Measurements from ENCODE around the gene RRP36. TPM values are rescaled to one million over a fixed set of nuclear protein-coding genes. Genes with fewer than 3 reads are reported as not detected.

The RRP36 gene
- total and polyA plus RNA-seq, 4 experiments from 2014 or later: 56.5 to 77.0 (median 62.1) TPM

DNA sequence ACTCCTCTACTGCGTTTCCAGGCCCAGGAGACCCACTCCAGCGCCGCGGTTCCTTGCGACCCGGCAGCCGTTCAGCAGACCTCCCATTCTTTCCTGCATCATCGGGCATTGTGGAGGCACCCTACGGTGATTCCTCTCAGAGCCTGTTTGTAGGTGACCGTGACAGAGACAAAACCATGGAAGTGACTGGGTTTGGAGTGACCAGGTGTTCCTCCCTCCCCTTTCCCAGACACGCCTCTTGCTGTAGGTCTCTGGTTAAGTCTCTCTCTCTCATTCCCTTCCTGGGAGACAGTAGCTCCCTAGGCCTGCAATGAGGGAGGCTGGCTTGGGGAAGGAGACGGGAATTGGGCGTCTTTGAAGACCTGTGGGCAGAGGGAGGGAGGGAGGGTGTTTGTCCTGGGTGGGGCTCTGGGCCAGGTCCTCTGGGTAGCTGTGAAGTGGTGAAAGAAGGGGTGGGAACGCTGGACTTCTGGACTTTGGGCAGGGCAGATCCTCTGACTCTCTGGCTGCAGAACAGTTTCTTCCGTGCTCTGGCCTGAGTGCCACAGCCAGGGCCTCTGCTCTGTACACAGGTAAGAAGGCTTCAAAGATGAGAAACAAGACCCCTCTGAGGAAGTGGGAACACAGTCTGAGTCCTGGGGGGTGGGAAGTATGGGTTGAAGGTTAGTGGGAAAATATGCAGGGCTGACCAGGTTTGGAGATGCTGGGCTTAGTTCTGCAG, 38.8 kb downstream of the RRP36 start:
- peaks cover 27 to 50% (median 34%) of the 10 kb centered on the region in 4 donors for H3K4me1 Mint-ChIP-seq
- peak in 1 of 5 donors; percentile 41 for DNase-seq
- Histone ChIP-seq H3K4me1 (ENCODE audit: insufficient read depth, low read length) (peaks cover 22% of the 10 kb centered on the region), H3K36me3 (ENCODE audit: insufficient read depth, low read length) (peaks cover 13% of the 10 kb centered on the region), H3K27ac (ENCODE audit: low read depth, low read length) (peak overlapping the region; percentile 91), H3K27me3 (ENCODE audit: insufficient read depth, low read length) (no peaks in the 10 kb centered on the region), H3K9me3 (ENCODE audit: control insufficient read depth in 1 of 2, low read length in 2 of 2) (no peaks in the 10 kb centered on the region), H3K4me3 (ENCODE audit: low read length in 2 of 2) (peak overlapping the region; percentile 84 to 87)
- intact Hi-C loops (cut with micrococcal nuclease): no loop called here
- no peaks in the 10 kb centered on the region for H3K9me3 Mint-ChIP-seq
- no peaks in the 10 kb centered on the region for H3K27me3 Mint-ChIP-seq
- ChIA-PET CTCF (ENCODE audit: partially characterized antibody) (interaction anchor here (0.7 to 1.3 kb wide), 3 partner anchors 79 to 99 kb away, joined by 3 to 4 read pairs (median 3); partner anchors contain the start of gene GNMT), POLR2A (ENCODE audit: partially characterized antibody) (interaction anchor here (1.4 to 3.1 kb wide), 11 partner anchors 10 to 180 kb away, joined by 4 to 32 read pairs (median 8); partner anchors contain the start of genes CNPY3, KLHDC3, MEA1 and PEX6)
- peak overlapping the region; percentile 97 to 100 (median 99) for H3K27ac Mint-ChIP-seq
- H3K4me3 Mint-ChIP-seq: peak overlapping the region; percentile 94 to 99 (median 97)
- H3K36me3 Mint-ChIP-seq: peaks cover 32 to 48% of the 10 kb centered on the region in 2 donors

DNA sequence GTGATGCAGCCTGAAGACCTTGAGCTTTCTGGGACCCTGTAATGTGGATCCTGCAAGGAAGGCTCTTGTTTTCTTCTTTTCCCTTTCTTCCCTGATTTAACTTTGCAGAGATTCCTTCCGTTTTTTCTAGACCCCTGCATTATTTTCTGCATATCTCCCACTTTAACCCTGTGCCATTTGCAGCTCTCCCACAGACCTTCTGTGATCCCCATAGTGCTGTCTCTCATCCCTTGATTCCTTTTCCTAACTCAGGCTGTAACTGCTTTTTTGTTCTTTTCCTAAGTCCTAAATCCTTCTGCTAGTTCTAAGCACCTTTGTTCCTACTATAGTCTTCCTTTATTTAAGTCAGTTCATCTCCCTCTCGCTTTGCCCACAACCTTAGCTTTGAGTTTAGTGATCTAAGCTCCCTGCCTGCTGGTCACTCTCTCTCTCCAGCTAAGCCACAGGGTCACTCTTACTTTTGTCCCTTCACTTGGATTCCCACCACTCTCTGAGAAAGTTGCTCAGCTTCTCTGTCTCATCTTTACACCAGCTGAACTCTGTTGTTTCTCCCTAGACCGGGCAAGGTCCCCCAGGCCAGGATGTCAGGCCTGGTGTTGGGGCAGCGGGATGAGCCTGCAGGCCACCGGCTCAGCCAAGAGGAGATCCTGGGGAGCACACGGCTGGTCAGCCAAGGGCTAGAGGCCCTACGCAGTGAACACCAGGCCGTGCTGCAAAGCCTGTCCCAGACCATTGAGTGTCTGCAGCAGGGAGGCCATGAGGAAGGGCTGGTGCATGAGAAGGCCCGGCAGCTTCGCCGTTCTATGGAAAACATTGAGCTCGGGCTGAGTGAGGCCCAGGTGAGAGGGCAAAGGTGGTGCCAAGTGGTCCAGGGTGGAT, 39.6 kb downstream of the RRP36 start:
- POLR2A ChIA-PET (ENCODE audit: partially characterized antibody): interaction anchor here (1.5 to 3.1 kb wide), 5 partner anchors 39 to 132 kb away, joined by 4 to 32 read pairs (median 8); partner anchors contain the start of genes CNPY3, PEX6 and RRP36
- no peaks in the 10 kb centered on the region for H3K27me3 Mint-ChIP-seq

DNA sequence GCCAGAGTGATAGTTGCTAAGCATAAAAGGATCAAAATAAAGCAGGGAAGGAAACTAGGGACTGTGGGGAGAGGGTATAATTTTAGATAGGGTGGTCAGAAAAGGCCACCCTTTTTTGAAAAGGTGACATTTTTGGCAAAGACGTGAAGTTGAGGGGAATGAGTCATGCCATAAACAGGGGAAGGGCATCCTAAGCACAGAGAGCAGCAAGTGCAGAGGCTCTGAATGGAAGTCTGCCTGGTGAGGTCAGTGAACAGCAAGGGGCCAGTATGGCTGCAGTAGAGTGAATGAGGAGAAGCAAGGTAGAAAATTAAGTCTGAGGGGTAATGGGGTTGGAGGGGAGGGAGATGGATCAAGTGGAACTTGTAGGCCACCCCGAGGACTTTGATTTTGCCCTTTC, 40.4 kb downstream of the RRP36 start:
- CTCF ChIA-PET (ENCODE audit: partially characterized antibody): no interaction called here
- no peaks in the 10 kb centered on the region for H3K27me3 Mint-ChIP-seq
- Histone ChIP-seq H3K27me3 (ENCODE audit: insufficient read depth, low read length) (no peaks in the 10 kb centered on the region), H3K27ac (ENCODE audit: low read depth, low read length) (no peak overlapping the region), H3K36me3 (ENCODE audit: insufficient read depth, low read length) (peaks cover 6% of the 10 kb centered on the region), H3K4me1 (ENCODE audit: insufficient read depth, low read length) (peaks cover 22% of the 10 kb centered on the region), H3K9me3 (ENCODE audit: control insufficient read depth in 1 of 2, low read length in 2 of 2) (no peaks in the 10 kb centered on the region), H3K4me3 (ENCODE audit: low read length in 2 of 2) (no peak overlapping the region)
- H3K27ac Mint-ChIP-seq: peak overlapping the region in 2 of 7 donors; percentile 9 to 98
- H3K4me3 Mint-ChIP-seq: peak overlapping the region in 1 of 8 donors; percentile 41
- intact Hi-C loops (cut with micrococcal nuclease): no loop called here
- H3K4me1 Mint-ChIP-seq: peaks cover 25 to 40% (median 34%) of the 10 kb centered on the region in 4 donors
- POLR2A ChIA-PET (ENCODE audit: partially characterized antibody): interaction anchor here (0.6 kb wide), 1 partner anchor 132 kb away, joined by 3 read pairs; the partner anchor contains the start of gene CNPY3
- H3K9me3 Mint-ChIP-seq: no peaks in the 10 kb centered on the region
- DNase-seq: no peak
- peaks cover 37 to 56% of the 10 kb centered on the region in 2 donors for H3K36me3 Mint-ChIP-seq

More for the DNA sequence above, 39.6 kb downstream of the RRP36 start:
- Histone ChIP-seq H3K27ac (ENCODE audit: low read depth, low read length) (no peak overlapping the region), H3K27me3 (ENCODE audit: insufficient read depth, low read length) (no peaks in the 10 kb centered on the region), H3K4me3 (ENCODE audit: low read length in 2 of 2) (no peak overlapping the region), H3K9me3 (ENCODE audit: control insufficient read depth in 1 of 2, low read length in 2 of 2) (no peaks in the 10 kb centered on the region), H3K36me3 (ENCODE audit: insufficient read depth, low read length) (peaks cover 8% of the 10 kb centered on the region), H3K4me1 (ENCODE audit: insufficient read depth, low read length) (peaks cover 22% of the 10 kb centered on the region)
- Mint-ChIP-seq H3K4me3 (peak overlapping the region; percentile 94 to 99 (median 97)), H3K4me1 (peaks cover 25 to 42% (median 34%) of the 10 kb centered on the region in 4 donors), H3K27ac (peak overlapping the region; percentile 83 to 99 (median 94)), H3K9me3 (no peaks in the 10 kb centered on the region), H3K36me3 (peaks cover 33 to 51% of the 10 kb centered on the region in 2 donors)
- intact Hi-C loops (cut with micrococcal nuclease): no loop called here
- DNase-seq: no peak
- CTCF ChIA-PET (ENCODE audit: partially characterized antibody): interaction anchor here (0.9 kb wide), 1 partner anchor 39 kb away, joined by 3 read pairs; the partner anchor contains the start of gene RRP36

DNA sequence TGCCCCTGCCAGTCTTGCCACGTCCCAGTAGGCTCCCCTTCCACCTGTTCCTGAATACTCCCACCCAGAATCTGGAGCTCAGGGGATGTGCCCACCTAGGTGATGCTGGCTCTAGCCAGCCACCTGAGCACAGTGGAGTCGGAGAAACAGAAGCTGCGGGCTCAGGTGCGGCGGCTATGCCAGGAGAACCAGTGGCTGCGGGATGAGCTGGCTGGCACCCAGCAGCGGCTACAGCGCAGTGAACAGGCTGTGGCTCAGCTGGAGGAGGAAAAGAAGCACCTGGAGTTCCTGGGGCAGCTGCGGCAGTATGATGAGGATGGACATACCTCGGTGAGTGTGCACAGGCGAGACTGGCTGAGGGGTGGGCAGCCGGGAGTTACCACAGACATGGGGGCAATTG, 41.4 kb downstream of the RRP36 start:
- ChIA-PET POLR2A (ENCODE audit: partially characterized antibody) (interaction anchor here (0.6 kb wide), 1 partner anchor 9 kb away, joined by 3 read pairs; the partner anchor contains the start of gene CUL7), CTCF (ENCODE audit: partially characterized antibody) (no interaction called here)
- Histone ChIP-seq H3K36me3 (ENCODE audit: insufficient read depth, low read length) (peaks cover 2% of the 10 kb centered on the region), H3K4me1 (ENCODE audit: insufficient read depth, low read length) (peaks cover 21% of the 10 kb centered on the region), H3K27me3 (ENCODE audit: insufficient read depth, low read length) (no peaks in the 10 kb centered on the region), H3K4me3 (ENCODE audit: low read length in 2 of 2) (no peak overlapping the region), H3K27ac (ENCODE audit: low read depth, low read length) (no peak overlapping the region), H3K9me3 (ENCODE audit: control insufficient read depth in 1 of 2, low read length in 2 of 2) (no peaks in the 10 kb centered on the region)
- no peak for DNase-seq
- intact Hi-C loops (cut with micrococcal nuclease): no loop called here
- Mint-ChIP-seq H3K27me3 (no peaks in the 10 kb centered on the region), H3K27ac (no peak overlapping the region), H3K4me1 (peaks cover 25 to 39% (median 32%) of the 10 kb centered on the region in 4 donors), H3K36me3 (peaks cover 39 to 56% of the 10 kb centered on the region in 2 donors), H3K9me3 (no peaks in the 10 kb centered on the region), H3K4me3 (no peak overlapping the region)

DNA sequence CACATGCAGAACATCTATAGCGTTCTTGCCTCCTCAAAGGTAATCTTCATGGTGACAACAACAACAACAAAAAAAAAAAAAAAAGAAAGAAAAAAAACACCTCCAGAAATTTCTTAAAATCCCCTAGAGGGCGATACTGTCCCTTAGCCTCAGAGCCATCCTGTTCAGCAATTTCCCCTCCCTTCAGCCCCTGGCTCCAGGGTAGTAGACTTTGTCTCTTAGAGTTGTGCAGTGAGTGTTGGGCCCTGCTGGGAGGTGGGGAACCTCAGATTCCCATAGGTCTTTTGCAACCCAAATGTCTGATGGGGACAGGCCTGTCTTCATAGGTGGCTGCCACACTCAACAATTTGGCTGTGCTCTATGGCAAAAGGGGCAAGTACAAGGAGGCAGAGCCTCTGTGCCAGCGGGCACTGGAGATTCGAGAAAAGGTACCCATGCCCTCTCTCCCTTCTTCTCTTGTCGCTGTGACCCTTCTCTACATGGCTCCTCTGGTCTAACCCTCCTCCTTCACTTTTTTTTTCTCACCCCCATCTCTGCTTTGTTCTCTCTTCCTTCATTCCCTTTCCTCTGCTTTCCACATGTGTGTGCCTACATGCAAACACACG, 48.7 kb downstream of the RRP36 start:
- Mint-ChIP-seq H3K4me1 (no peaks in the 10 kb centered on the region), H3K36me3 (peaks cover 42 to 57% of the 10 kb centered on the region in 2 donors), H3K27ac (peak overlapping the region in 2 of 7 donors; percentile 41 to 64), H3K9me3 (no peaks in the 10 kb centered on the region), H3K27me3 (peaks cover 0 to 2% of the 10 kb centered on the region in 2 donors), H3K4me3 (no peak overlapping the region)
- Histone ChIP-seq H3K27me3 (ENCODE audit: insufficient read depth, low read length) (no peaks in the 10 kb centered on the region), H3K36me3 (ENCODE audit: insufficient read depth, low read length) (no peaks in the 10 kb centered on the region), H3K4me1 (ENCODE audit: insufficient read depth, low read length) (no peaks in the 10 kb centered on the region), H3K27ac (ENCODE audit: low read depth, low read length) (no peak overlapping the region), H3K9me3 (ENCODE audit: control insufficient read depth in 1 of 2, low read length in 2 of 2) (no peaks in the 10 kb centered on the region), H3K4me3 (ENCODE audit: low read length in 2 of 2) (no peak overlapping the region)
- CTCF ChIA-PET (ENCODE audit: partially characterized antibody): interaction anchor here (1.1 kb wide), 1 partner anchor 74 kb away, joined by 5 read pairs; no protein-coding TSS in a partner anchor
- intact Hi-C loops (cut with micrococcal nuclease): no loop called here
- POLR2A ChIA-PET (ENCODE audit: partially characterized antibody): no interaction called here
- peak in 4 of 5 donors; percentile 25 to 33 (median 27) for DNase-seq

DNA sequence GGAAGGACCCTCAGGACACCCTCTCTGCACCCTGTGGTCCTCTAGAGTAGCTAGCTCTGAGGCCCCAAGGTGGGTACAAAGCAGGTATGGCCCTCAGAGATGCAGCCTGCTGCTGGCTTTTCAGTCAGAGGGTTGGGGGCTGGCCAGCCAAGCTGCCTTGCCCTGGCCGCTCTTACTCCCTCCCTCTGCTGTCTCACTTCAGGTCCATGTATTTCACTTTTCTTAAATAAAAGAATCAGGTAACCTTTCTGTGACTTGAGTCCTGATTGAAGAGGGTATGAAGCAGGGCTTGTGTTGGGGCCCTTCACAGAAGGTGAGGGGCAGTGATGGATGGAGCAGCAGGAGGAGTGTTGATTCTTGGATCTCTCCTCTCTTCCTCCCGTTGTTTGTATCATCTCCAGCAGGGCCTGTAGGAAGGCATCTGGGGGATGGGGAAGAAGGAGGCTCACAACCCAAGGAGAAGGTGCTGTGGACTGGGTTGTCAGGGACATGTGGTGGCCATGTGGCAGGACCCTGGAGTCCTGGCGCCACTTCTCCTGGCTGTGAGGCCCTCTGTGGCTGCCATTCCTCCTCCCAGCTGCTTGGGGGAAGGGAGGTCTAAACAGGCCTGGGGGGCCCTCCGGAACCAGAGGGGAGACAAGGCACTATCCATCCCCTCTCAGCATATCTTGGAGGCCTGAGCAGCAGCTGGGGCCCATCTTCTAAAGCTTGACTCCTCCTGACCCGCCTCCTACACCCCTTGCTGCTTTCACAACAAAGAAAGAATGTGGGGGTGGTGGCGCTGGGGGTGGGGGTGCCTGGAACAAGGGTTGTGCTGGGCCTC, 53.6 kb downstream of the RRP36 start:
- peaks cover 10% of the 10 kb centered on the region for H3K4me1 ChIP-seq (ENCODE audit: insufficient read depth, low read length)
- H3K27ac ChIP-seq (ENCODE audit: low read depth, low read length): no peak overlapping the region
- DNase-seq: no peak
- H3K27me3 Mint-ChIP-seq: peaks cover 8 to 13% of the 10 kb centered on the region in 2 donors
- H3K36me3 ChIP-seq (ENCODE audit: insufficient read depth, low read length): no peaks in the 10 kb centered on the region
- no peaks in the 10 kb centered on the region for H3K9me3 Mint-ChIP-seq
- ChIA-PET CTCF (ENCODE audit: partially characterized antibody) (interaction anchor here (1.7 kb wide), 1 partner anchor 69 kb away, joined by 6 read pairs; no protein-coding TSS in a partner anchor), POLR2A (ENCODE audit: partially characterized antibody) (interaction anchor here (0.6 to 1.3 kb wide), 2 partner anchors 16 to 381 kb away, joined by 3 read pairs; partner anchors contain the start of genes KLC4 and MRPL2)
- no peak overlapping the region for H3K4me3 ChIP-seq (ENCODE audit: low read length in 2 of 2)
- H3K4me3 Mint-ChIP-seq: peak overlapping the region in 5 of 8 donors; percentile 17 to 68 (median 46)
- H3K27me3 ChIP-seq (ENCODE audit: insufficient read depth, low read length): peaks cover 19% of the 10 kb centered on the region
- intact Hi-C loops (cut with micrococcal nuclease): no loop called here
- peaks cover 21 to 38% of the 10 kb centered on the region in 2 donors for H3K36me3 Mint-ChIP-seq
- no peak overlapping the region for H3K27ac Mint-ChIP-seq
- peaks cover 0 to 10% (median 4%) of the 10 kb centered on the region in 4 donors for H3K4me1 Mint-ChIP-seq
- H3K9me3 ChIP-seq (ENCODE audit: control insufficient read depth in 1 of 2, low read length in 2 of 2): no peaks in the 10 kb centered on the region
